Esophagus squamous epithelium (tissue), 5 donors: ENCODE data around the gene MANSC1. TPM values are rescaled to one million over a fixed set of nuclear protein-coding genes. Genes with fewer than 3 reads are reported as not detected.

ENCODE experiments used
- DNase-seq: peaks from one replicate; lab custom pipeline; 2025; lab: John Stamatoyannopoulos, UW
- H3K27ac ChIP-seq, 4 donors: fragments of 200-600 bp; sonication (generic); one replicate each; pipeline ENCODE4 v1.5.1; 2016 to 2019; ENCODE audit warnings: mild to moderate bottlenecking in 1 of 4
- H3K27me3 ChIP-seq, 4 donors: fragments of 200-600 bp; sonication (generic); 1 replicate in 3 of 4; 2 replicates in 1 of 4; pipeline versions ENCODE4 v1.5.1 to v1.6.0; 2017 to 2021; ENCODE audit warnings: antibody characterized with exemption in 1 of 4
- H3K36me3 ChIP-seq, 3 donors: fragments of 200-600 bp; sonication (generic); one replicate each; pipeline ENCODE4 v1.5.1; 2016 to 2019
- H3K4me1 ChIP-seq, 3 donors: fragments of 200-600 bp; sonication (generic); one replicate each; pipeline ENCODE4 v1.5.1; 2017 to 2019
- H3K4me3 ChIP-seq, 4 donors: fragments of 200-600 bp; sonication (generic); 1 replicate in 3 of 4; 2 replicates in 1 of 4; pipeline ENCODE4 v1.5.1; 2016 to 2019; ENCODE audit warnings: mild to moderate bottlenecking in 2 of 4, moderate library complexity in 1 of 4
- H3K9me3 ChIP-seq, 3 donors: fragments of 200-600 bp; sonication (generic); one replicate each; pipeline ENCODE4 v1.5.1; 2016 to 2019
- CTCF ChIP-seq, 6 experiments: fragments of 450-650 bp in 4 of 6; fragments of 200-600 bp in 2 of 6; sonication (generic) in 2 of 6; IDR thresholded peaks; one replicate each; pipeline ENCODE4 v1.5.1; 2016 to 2019; ENCODE audit warnings: antibody characterized with exemption in 6 of 6, mild to moderate bottlenecking in 4 of 6, moderate library complexity in 4 of 6
- POLR2A ChIP-seq, 4 donors: fragments of 450-650 bp; IDR thresholded peaks; one replicate each; pipeline ENCODE4 v1.6.1; 2017; ENCODE audit warnings: antibody characterized with exemption in 4 of 4, mild to moderate bottlenecking in 4 of 4, moderate library complexity in 3 of 4
- WGBS, 2 donors: methylation state at CpG; one replicate each; pipeline ENCODE4 v1.1.5; 2018; 5-methylcytosine and 5-hydroxymethylcytosine counted together
- intact Hi-C: fragments of 100-400 bp; cut with DNase I; formaldehyde crosslinking; loops from one replicate; pipeline ENCODE4 v1.15.0; 2022
- total RNA-seq, 4 donors: library from RNA; depleted of rRNA; stranded (reverse); fragments of >200 nt; gene quantifications; one replicate each; pipeline ENCODE4 v1.1.0, GENCODE V29; 2016
- donor health status: DM: yes; HTN: yes; CAD: no.

Gene MANSC1
- total RNA-seq, 4 donors from 2014 or later = 22.5 to 59.0 (median 47.7) TPM

GRCh38 chr12:12396694-12397093 is 46.7 kb upstream of the MANSC1 start:
- DNase-seq = no peak
- H3K4me3 ChIP-seq = no peak overlapping the region
- H3K9me3 ChIP-seq = no peaks in the 10 kb centered on the region
- intact Hi-C loops = loop anchor here (10.0 kb wide), 1 partner anchor 168 kb away; the partner anchor contains the start of gene DUSP16
- 89 to 95% methylated on average over 4 of the region's 4 CpGs for WGBS, 2 donors
- peak overlapping the region in 1 of 4 donors; percentile 70 for H3K27ac ChIP-seq
- H3K36me3 ChIP-seq = no peaks in the 10 kb centered on the region
- peaks cover 6 to 33% (median 8%) of the 10 kb centered on the region in 3 donors for H3K4me1 ChIP-seq
- H3K27me3 ChIP-seq = no peaks in the 10 kb centered on the region
- TF ChIP-seq POLR2A (IDR thresholded peaks at IDR 0.05) = no peak
- TF ChIP-seq CTCF (IDR thresholded peaks at IDR 0.05) = no peak

- Histone ChIP-seq H3K27me3 (no peaks in the 10 kb centered on the region), H3K4me1 (peaks cover 0 to 17% (median 0%) of the 10 kb centered on the region in 3 donors), H3K4me3 (no peak overlapping the region), H3K27ac (no peak overlapping the region), H3K36me3 (no peaks in the 10 kb centered on the region), H3K9me3 (no peaks in the 10 kb centered on the region)
- intact Hi-C loops = loop anchor here (10.0 kb wide), 1 partner anchor 172 kb away; the partner anchor contains the start of gene DUSP16
- TF ChIP-seq CTCF (IDR thresholded peaks at IDR 0.05) = no peak
- TF ChIP-seq POLR2A (IDR thresholded peaks at IDR 0.05) = no peak
- DNase-seq = no peak
- 83 to 100% methylated on average over 2 of the region's 2 CpGs for WGBS, 2 donors
These were observed 43.1 kb upstream of the MANSC1 start for GRCh38 chr12:12393171-12393570.

- no peaks in the 10 kb centered on the region for H3K27me3 ChIP-seq
- WGBS, 2 donors = 80 to 86% methylated on average over 2 of the region's 2 CpGs
- H3K4me3 ChIP-seq = no peak overlapping the region
- DNase-seq = no peak
- no peaks in the 10 kb centered on the region for H3K9me3 ChIP-seq
- H3K4me1 ChIP-seq = peaks cover 0 to 17% (median 0%) of the 10 kb centered on the region in 3 donors
- intact Hi-C loops = loop anchor here (10.0 kb wide), 1 partner anchor 172 kb away; the partner anchor contains the start of gene DUSP16
- TF ChIP-seq POLR2A (IDR thresholded peaks at IDR 0.05) (no peak), CTCF (IDR thresholded peaks at IDR 0.05) (no peak)
- H3K27ac ChIP-seq = no peak overlapping the region
- no peaks in the 10 kb centered on the region for H3K36me3 ChIP-seq
These were observed 42.4 kb upstream of the MANSC1 start for GRCh38 chr12:12392413-12392812.

- H3K4me1 ChIP-seq = peaks cover 0 to 30% (median 0%) of the 10 kb centered on the region in 3 donors
- no peak for DNase-seq
- peaks cover 0 to 3% (median 0%) of the 10 kb centered on the region in 3 donors for H3K36me3 ChIP-seq
- H3K4me3 ChIP-seq = no peak overlapping the region
- 32 to 34% methylated on average over 3 of the region's 3 CpGs for WGBS, 2 donors
- no peaks in the 10 kb centered on the region for H3K9me3 ChIP-seq
- TF ChIP-seq POLR2A (IDR thresholded peaks at IDR 0.05) (no peak), CTCF (IDR thresholded peaks at IDR 0.05) (no peak)
- intact Hi-C loops = no loop called here
- H3K27ac ChIP-seq = peak overlapping the region in 2 of 4 donors; percentile 6 to 38
- H3K27me3 ChIP-seq = no peaks in the 10 kb centered on the region
These were observed 37.5 kb upstream of the MANSC1 start for GRCh38 chr12:12387501-12387900.

GRCh38 chr12:12384571-12385340 is 34.7 kb upstream of the MANSC1 start:
- H3K27ac ChIP-seq = peak overlapping the region in 1 of 4 donors; percentile 38
- DNase-seq = no peak
- no peak for TF ChIP-seq POLR2A (IDR thresholded peaks at IDR 0.05)
- TF ChIP-seq CTCF (IDR thresholded peaks at IDR 0.05) = no peak

More at GRCh38 chr12:12384571-12385340, 34.7 kb upstream of the MANSC1 start:
- Histone ChIP-seq H3K4me1 (peaks cover 0 to 30% (median 0%) of the 10 kb centered on the region in 3 donors), H3K4me3 (no peak overlapping the region), H3K27me3 (no peaks in the 10 kb centered on the region), H3K36me3 (peaks cover 0 to 8% (median 0%) of the 10 kb centered on the region in 3 donors), H3K9me3 (no peaks in the 10 kb centered on the region)
- WGBS, 2 donors = 75 to 82% methylated on average over 6 to 7 of the region's 7 CpGs
- intact Hi-C loops = no loop called here
